Esophagus squamous epithelium (tissue), 5 donors: ENCODE measurements around the gene PTPRM. TPM values are rescaled to one million over a fixed set of nuclear protein-coding genes. Genes with fewer than 3 reads are reported as not detected.

Source experiments
- DNase-seq: peaks from one replicate; lab custom pipeline; 2025; lab: John Stamatoyannopoulos, UW
- H3K27ac ChIP-seq, 4 donors: fragments of 200-600 bp; sonication (generic); one replicate each; pipeline ENCODE4 v1.5.1; 2016 to 2019; ENCODE audit warnings: mild to moderate bottlenecking in 1 of 4
- H3K27me3 ChIP-seq, 4 donors: fragments of 200-600 bp; sonication (generic); 1 replicate in 3 of 4; 2 replicates in 1 of 4; pipeline versions ENCODE4 v1.5.1 to v1.6.0; 2017 to 2021; ENCODE audit warnings: antibody characterized with exemption in 1 of 4
- H3K36me3 ChIP-seq, 3 donors: fragments of 200-600 bp; sonication (generic); one replicate each; pipeline ENCODE4 v1.5.1; 2016 to 2019
- H3K4me1 ChIP-seq, 3 donors: fragments of 200-600 bp; sonication (generic); one replicate each; pipeline ENCODE4 v1.5.1; 2017 to 2019
- H3K4me3 ChIP-seq, 4 donors: fragments of 200-600 bp; sonication (generic); 1 replicate in 3 of 4; 2 replicates in 1 of 4; pipeline ENCODE4 v1.5.1; 2016 to 2019; ENCODE audit warnings: mild to moderate bottlenecking in 2 of 4, moderate library complexity in 1 of 4
- H3K9me3 ChIP-seq, 3 donors: fragments of 200-600 bp; sonication (generic); one replicate each; pipeline ENCODE4 v1.5.1; 2016 to 2019
- CTCF ChIP-seq, 6 experiments: fragments of 450-650 bp in 4 of 6; fragments of 200-600 bp in 2 of 6; sonication (generic) in 2 of 6; IDR thresholded peaks; one replicate each; pipeline ENCODE4 v1.5.1; 2016 to 2019; ENCODE audit warnings: antibody characterized with exemption in 6 of 6, mild to moderate bottlenecking in 4 of 6, moderate library complexity in 4 of 6
- POLR2A ChIP-seq, 4 donors: fragments of 450-650 bp; IDR thresholded peaks; one replicate each; pipeline ENCODE4 v1.6.1; 2017; ENCODE audit warnings: antibody characterized with exemption in 4 of 4, mild to moderate bottlenecking in 4 of 4, moderate library complexity in 3 of 4
- WGBS, 2 donors: methylation state at CpG; one replicate each; pipeline ENCODE4 v1.1.5; 2018; 5-methylcytosine and 5-hydroxymethylcytosine counted together
- intact Hi-C: fragments of 100-400 bp; cut with DNase I; formaldehyde crosslinking; loops from one replicate; pipeline ENCODE4 v1.15.0; 2022
- total RNA-seq, 4 donors: library from RNA; depleted of rRNA; stranded (reverse); fragments of >200 nt; gene quantifications; one replicate each; pipeline ENCODE4 v1.1.0, GENCODE V29; 2016
- donor health status: DM: yes; HTN: yes; CAD: no.

Gene PTPRM
- total RNA-seq, 4 donors from 2014 or later = 6.5 to 38.7 (median 11.1) TPM

- Histone ChIP-seq H3K4me3 (no peak overlapping the region), H3K27me3 (no peaks in the 10 kb centered on the region), H3K9me3 (no peaks in the 10 kb centered on the region), H3K27ac (no peak overlapping the region), H3K36me3 (no peaks in the 10 kb centered on the region), H3K4me1 (peaks cover 0 to 8% (median 0%) of the 10 kb centered on the region in 3 donors)
- 16 to 50% methylated on average over 5 of the region's 5 CpGs for WGBS, 2 donors
- TF ChIP-seq POLR2A (IDR thresholded peaks at IDR 0.05) (no peak), CTCF (IDR thresholded peaks at IDR 0.05) (no peak)
- intact Hi-C loops = no loop called here
- DNase-seq = no peak
These were observed 595.7 kb downstream of the PTPRM start for GRCh38 chr18:8162802-8163201.

DNA sequence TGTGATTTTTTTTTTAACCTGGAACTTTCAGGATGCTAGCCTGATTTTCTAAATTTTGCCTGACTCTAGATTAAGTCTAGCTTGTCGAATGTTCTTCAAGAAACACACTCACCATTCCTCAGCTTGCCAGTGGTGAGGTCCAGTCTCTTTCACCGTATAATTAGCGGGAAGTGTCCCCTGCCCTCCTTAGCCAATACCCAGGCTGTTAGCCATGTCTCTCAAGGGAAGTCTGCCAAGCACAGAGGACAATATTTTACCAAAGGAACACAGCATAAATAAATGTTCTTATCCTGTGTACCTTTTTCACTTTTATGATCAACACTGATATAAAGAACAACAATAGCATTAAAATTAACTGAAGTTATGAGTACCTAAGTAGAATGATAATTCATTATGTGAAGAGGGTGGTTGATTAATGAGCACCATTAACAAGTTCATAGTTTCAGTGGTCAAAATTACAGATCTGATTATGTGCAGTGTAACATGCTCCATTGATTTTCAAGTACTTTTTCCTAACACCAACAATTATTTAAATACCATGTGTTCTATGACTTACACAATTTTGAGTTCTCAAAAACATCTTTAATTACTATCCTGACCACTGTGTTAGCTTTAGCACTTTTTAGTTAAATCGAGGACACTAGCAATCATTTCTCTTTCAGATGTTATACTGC is 596.3 kb downstream of the PTPRM start:
- intact Hi-C loops = no loop called here
- Histone ChIP-seq H3K4me3 (no peak overlapping the region), H3K27me3 (no peaks in the 10 kb centered on the region), H3K9me3 (no peaks in the 10 kb centered on the region), H3K36me3 (no peaks in the 10 kb centered on the region), H3K4me1 (peaks cover 0 to 8% (median 0%) of the 10 kb centered on the region in 3 donors), H3K27ac (no peak overlapping the region)
- WGBS, 2 donors = 71 to 81% methylated on average over 4 of the region's 4 CpGs
- no peak for DNase-seq
- TF ChIP-seq POLR2A (IDR thresholded peaks at IDR 0.05) (no peak), CTCF (IDR thresholded peaks at IDR 0.05) (no peak)

- WGBS, 2 donors = 90 to 91% methylated on average over 6 of the region's 6 CpGs
- intact Hi-C loops = no loop called here
- Histone ChIP-seq H3K9me3 (no peaks in the 10 kb centered on the region), H3K27ac (no peak overlapping the region), H3K27me3 (no peaks in the 10 kb centered on the region), H3K36me3 (no peaks in the 10 kb centered on the region), H3K4me3 (no peak overlapping the region), H3K4me1 (peaks cover 0 to 8% (median 0%) of the 10 kb centered on the region in 3 donors)
- DNase-seq = no peak
- TF ChIP-seq POLR2A (IDR thresholded peaks at IDR 0.05) (no peak), CTCF (IDR thresholded peaks at IDR 0.05) (no peak)
These were observed 598.0 kb downstream of the PTPRM start for GRCh38 chr18:8165095-8165494.

GRCh38 chr18:8167026-8167425 is 599.9 kb downstream of the PTPRM start:
- intact Hi-C loops = no loop called here
- Histone ChIP-seq H3K4me3 (no peak overlapping the region), H3K36me3 (no peaks in the 10 kb centered on the region), H3K27me3 (no peaks in the 10 kb centered on the region), H3K27ac (no peak overlapping the region), H3K9me3 (no peaks in the 10 kb centered on the region), H3K4me1 (peaks cover 0 to 8% (median 0%) of the 10 kb centered on the region in 3 donors)
- WGBS, 2 donors = 87 to 100% methylated on average over 2 of the region's 2 CpGs
- DNase-seq = no peak
- TF ChIP-seq POLR2A (IDR thresholded peaks at IDR 0.05) (no peak), CTCF (IDR thresholded peaks at IDR 0.05) (no peak)

GRCh38 chr18:8167673-8168072 is 600.6 kb downstream of the PTPRM start:
- intact Hi-C loops = no loop called here
- H3K27me3 ChIP-seq = no peaks in the 10 kb centered on the region
- 87 to 95% methylated on average over 4 of the region's 4 CpGs for WGBS, 2 donors
- H3K36me3 ChIP-seq = no peaks in the 10 kb centered on the region
- H3K4me3 ChIP-seq = no peak overlapping the region
- no peak for TF ChIP-seq POLR2A (IDR thresholded peaks at IDR 0.05)
- TF ChIP-seq CTCF (IDR thresholded peaks at IDR 0.05) = no peak
- no peak for DNase-seq
- H3K27ac ChIP-seq = no peak overlapping the region
- peaks cover 0 to 5% (median 0%) of the 10 kb centered on the region in 3 donors for H3K4me1 ChIP-seq
- H3K9me3 ChIP-seq = no peaks in the 10 kb centered on the region
